Activated CD4-positive, alpha-beta memory T cell treated with anti-CD3 and anti-CD28 coated beads, Interleukin-2, amount 10 ng/mL, durations not matched to agents 7 days and 5 days (primary cell): Measurements from ENCODE around the gene HAAO. TPM values are rescaled to one million over a fixed set of nuclear protein-coding genes. Genes with fewer than 3 reads are reported as not detected.

ENCODE experiments used
- CTCF ChIA-PET: fragments of 350-600 bp; sonication (Branson Sonifier 250); formaldehyde crosslinking; loops from one replicate; lab custom pipeline; 2021; ENCODE audit warnings: antibody characterized with exemption, inconsistent platforms; lab: Charles Lee
- POLR2A ChIA-PET: fragments of 350-600 bp; sonication (Branson Sonifier 250); formaldehyde crosslinking; loops from one replicate; lab custom pipeline; 2021; ENCODE audit warnings: antibody characterized with exemption; lab: Charles Lee
- DNase-seq: peaks from one replicate; pipeline ENCODE4 v3.0.0-alpha.2; 2020
- H3K27ac Mint-ChIP-seq: one replicate; pipeline ENCODE4 v1.8.0; 2021; ENCODE audit warnings: mild to moderate bottlenecking, mixed read lengths
- H3K27me3 Mint-ChIP-seq: one replicate; pipeline ENCODE4 v1.8.0; 2021; ENCODE audit warnings: mixed read lengths
- H3K36me3 Mint-ChIP-seq: one replicate; pipeline ENCODE4 v1.8.0; 2021; ENCODE audit warnings: low read depth, mixed read lengths
- H3K4me1 Mint-ChIP-seq: one replicate; pipeline ENCODE4 v1.8.0; 2021; ENCODE audit warnings: mixed read lengths
- H3K4me3 Mint-ChIP-seq: one replicate; pipeline ENCODE4 v1.8.0; 2021; ENCODE audit warnings: mild to moderate bottlenecking, mixed read lengths
- H3K9me3 Mint-ChIP-seq: one replicate; pipeline ENCODE4 v1.8.0; 2021; ENCODE audit warnings: mixed read lengths
- total RNA-seq, 2 experiments: library from RNA; stranded (reverse); gene quantifications; one replicate each; pipeline ENCODE4 v1.2.3, GENCODE V29; 2021

HAAO gene
- total RNA-seq, 2 experiments from 2014 or later, result 0.18 to 0.28 TPM

- POLR2A ChIA-PET, result interaction anchor here (5.9 kb wide), 1 partner anchor 13 kb away, joined by 31 read pairs; no protein-coding TSS in a partner anchor
- H3K27ac Mint-ChIP-seq, result no peak overlapping the region
- peaks cover 34% of the 10 kb centered on the region for H3K27me3 Mint-ChIP-seq
- no peak overlapping the region for H3K4me3 Mint-ChIP-seq
- peaks cover 16% of the 10 kb centered on the region for H3K4me1 Mint-ChIP-seq
- CTCF ChIA-PET, result interaction anchor here (2.1 kb wide), 1 partner anchor 14 kb away, joined by 6 read pairs; no protein-coding TSS in a partner anchor
- peaks cover 3% of the 10 kb centered on the region for H3K36me3 Mint-ChIP-seq
- peak; percentile 9 for DNase-seq
- no peaks in the 10 kb centered on the region for H3K9me3 Mint-ChIP-seq
These were observed 4.9 kb upstream of the HAAO start for GRCh38 chr2:42797281-42797680.

DNA sequence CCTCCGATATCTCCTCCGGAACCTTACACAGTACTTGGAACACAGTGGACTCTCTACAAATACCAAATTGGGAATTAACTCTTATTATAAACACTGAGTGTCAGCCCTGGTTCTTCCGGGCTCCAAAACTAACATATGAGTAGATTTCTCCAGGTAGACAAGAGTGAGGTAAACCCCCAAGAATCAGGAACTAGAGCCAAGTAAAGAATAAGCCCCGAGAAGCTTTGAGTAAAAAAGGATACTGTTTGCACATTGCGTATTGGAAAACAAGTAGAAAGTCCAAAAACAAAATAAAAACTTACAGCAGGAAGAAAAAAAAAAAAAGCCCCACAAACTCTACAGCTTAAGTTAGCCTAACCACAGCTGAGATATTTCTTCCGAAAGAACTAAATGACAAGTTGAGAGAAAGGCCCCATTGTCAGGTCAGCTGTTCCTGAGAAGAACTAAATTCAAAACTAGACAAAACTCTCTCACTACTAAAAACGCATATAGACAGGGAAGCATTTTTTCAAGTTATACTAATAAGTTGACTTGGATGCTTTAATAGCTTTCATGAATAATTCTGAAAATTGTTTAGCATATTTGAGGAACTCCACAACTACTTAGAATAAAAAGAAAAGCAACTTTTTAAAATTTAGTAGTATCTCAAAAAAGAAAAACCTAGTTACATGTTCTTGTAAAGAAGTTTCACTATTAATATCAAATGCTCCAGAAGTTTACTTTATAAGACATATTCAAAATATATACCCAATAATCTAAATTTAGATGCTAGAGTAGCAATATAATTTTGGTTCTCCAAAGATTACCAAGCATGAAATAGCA lies 4.3 kb upstream of the HAAO start:
- Mint-ChIP-seq H3K36me3 (peaks cover 3% of the 10 kb centered on the region), H3K9me3 (no peaks in the 10 kb centered on the region), H3K27me3 (peaks cover 38% of the 10 kb centered on the region), H3K4me1 (peaks cover 18% of the 10 kb centered on the region), H3K27ac (no peak overlapping the region), H3K4me3 (no peak overlapping the region)
- DNase-seq, result no peak
- CTCF ChIA-PET, result interaction anchor here (1.3 to 2.1 kb wide), 2 partner anchors 14 to 32 kb away, joined by 6 read pairs; no protein-coding TSS in a partner anchor
- POLR2A ChIA-PET, result interaction anchor here (5.9 kb wide), 1 partner anchor 13 kb away, joined by 31 read pairs; no protein-coding TSS in a partner anchor

GRCh38 chr2:42795841-42796301 lies 3.5 kb upstream of the HAAO start:
- peaks cover 18% of the 10 kb centered on the region for H3K4me1 Mint-ChIP-seq
- H3K4me3 Mint-ChIP-seq, result no peak overlapping the region
- H3K27me3 Mint-ChIP-seq, result peaks cover 42% of the 10 kb centered on the region
- peaks cover 3% of the 10 kb centered on the region for H3K36me3 Mint-ChIP-seq
- H3K9me3 Mint-ChIP-seq, result no peaks in the 10 kb centered on the region
- DNase-seq, result peak; percentile 10
- ChIA-PET CTCF (interaction anchor here (1.3 to 2.1 kb wide), 2 partner anchors 15 to 33 kb away, joined by 6 read pairs; no protein-coding TSS in a partner anchor), POLR2A (interaction anchor here (5.9 kb wide), 1 partner anchor 14 kb away, joined by 31 read pairs; no protein-coding TSS in a partner anchor)
- H3K27ac Mint-ChIP-seq, result no peak overlapping the region

DNA sequence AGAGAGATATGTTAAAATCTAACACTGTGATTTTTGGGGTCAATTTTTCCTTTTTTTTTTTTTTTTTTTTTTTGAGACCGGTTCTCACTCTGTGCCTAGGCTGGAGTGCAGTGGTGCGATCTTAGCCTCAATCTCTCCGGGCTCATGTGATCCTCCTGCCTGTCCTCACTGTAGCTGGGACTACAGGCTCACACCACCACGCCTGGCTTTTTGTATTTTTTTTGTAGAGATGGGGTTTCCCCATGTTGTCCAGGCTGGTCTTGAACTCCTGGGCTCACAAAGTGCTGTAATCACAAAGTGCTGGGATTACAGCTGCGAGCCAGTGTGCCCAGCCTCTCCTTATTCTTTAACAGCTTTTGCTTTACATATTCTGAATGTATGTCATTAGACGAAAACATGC lies 2.9 kb upstream of the HAAO start:
- POLR2A ChIA-PET, result interaction anchor here (5.9 kb wide), 1 partner anchor 15 kb away, joined by 31 read pairs; no protein-coding TSS in a partner anchor
- CTCF ChIA-PET, result interaction anchor here (1.3 to 1.5 kb wide), 2 partner anchors 16 to 33 kb away, joined by 3 to 6 read pairs; no protein-coding TSS in a partner anchor
- H3K9me3 Mint-ChIP-seq, result no peaks in the 10 kb centered on the region
- peaks cover 3% of the 10 kb centered on the region for H3K36me3 Mint-ChIP-seq
- DNase-seq, result peak; percentile 8
- no peak overlapping the region for H3K27ac Mint-ChIP-seq
- H3K4me3 Mint-ChIP-seq, result no peak overlapping the region
- peaks cover 18% of the 10 kb centered on the region for H3K4me1 Mint-ChIP-seq
- peaks cover 45% of the 10 kb centered on the region for H3K27me3 Mint-ChIP-seq

- Mint-ChIP-seq H3K4me1 (peaks cover 18% of the 10 kb centered on the region), H3K4me3 (no peak overlapping the region), H3K27me3 (peaks cover 49% of the 10 kb centered on the region), H3K36me3 (peaks cover 3% of the 10 kb centered on the region), H3K9me3 (no peaks in the 10 kb centered on the region), H3K27ac (no peak overlapping the region)
- DNase-seq, result peak; percentile 11
- POLR2A ChIA-PET, result interaction anchor here (5.9 kb wide), 1 partner anchor 15 kb away, joined by 31 read pairs; no protein-coding TSS in a partner anchor
- CTCF ChIA-PET, result interaction anchor here (1.5 kb wide), 1 partner anchor 17 kb away, joined by 3 read pairs; no protein-coding TSS in a partner anchor
These were observed 2.1 kb upstream of the HAAO start for GRCh38 chr2:42794271-42795046.

DNA sequence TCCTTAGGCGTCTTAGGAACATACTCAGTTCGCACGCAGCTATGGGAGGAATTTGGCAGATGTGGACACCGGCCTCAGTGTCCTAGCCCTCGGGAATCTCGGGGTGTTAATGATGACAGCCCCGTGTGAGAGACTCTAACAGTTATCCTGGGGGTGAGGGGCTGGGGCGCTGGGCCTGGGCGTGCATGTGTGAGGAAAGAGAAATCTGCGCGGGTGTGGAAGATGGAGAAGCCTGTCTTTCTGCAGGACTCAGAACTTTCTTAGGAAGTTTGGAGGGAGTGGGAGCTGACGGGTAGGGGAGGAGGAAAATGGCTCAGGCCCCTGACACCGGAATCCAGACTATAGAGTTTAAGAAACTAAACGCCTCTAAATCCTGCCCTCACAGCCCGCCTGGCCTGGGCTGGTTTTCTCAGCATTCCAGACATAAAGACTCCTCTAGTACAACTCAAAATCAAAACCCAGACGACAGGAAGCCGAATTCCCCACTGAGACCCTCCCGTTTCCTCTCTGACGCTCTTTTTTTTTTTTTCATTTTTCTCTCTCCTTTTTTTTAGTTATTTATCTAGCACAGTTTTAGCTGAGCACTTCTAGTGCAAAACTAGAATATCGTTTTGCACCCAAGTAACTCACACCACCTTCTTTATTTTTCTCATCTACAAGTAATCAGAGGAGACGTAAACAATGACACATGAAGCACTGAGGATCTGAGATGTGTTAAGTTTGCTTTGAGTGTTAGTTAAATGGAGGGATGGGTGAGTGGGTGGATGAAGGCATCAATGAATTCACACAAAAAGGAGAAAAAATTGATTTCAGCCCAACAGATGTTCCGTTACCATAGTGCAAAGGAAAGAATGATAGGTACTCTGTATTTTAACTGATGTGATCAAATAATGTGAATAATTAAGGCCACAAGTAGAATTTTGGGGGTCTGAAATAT lies 1.2 kb upstream of the HAAO start:
- no peaks in the 10 kb centered on the region for H3K9me3 Mint-ChIP-seq
- peaks cover 18% of the 10 kb centered on the region for H3K4me1 Mint-ChIP-seq
- POLR2A ChIA-PET, result interaction anchor here (5.9 kb wide), 1 partner anchor 16 kb away, joined by 31 read pairs; no protein-coding TSS in a partner anchor
- H3K27me3 Mint-ChIP-seq, result peaks cover 50% of the 10 kb centered on the region
- H3K4me3 Mint-ChIP-seq, result peak overlapping the region; percentile 23
- H3K27ac Mint-ChIP-seq, result no peak overlapping the region
- H3K36me3 Mint-ChIP-seq, result peaks cover 3% of the 10 kb centered on the region
- peak; percentile 11 for DNase-seq
- CTCF ChIA-PET, result interaction anchor here (1.5 kb wide), 1 partner anchor 18 kb away, joined by 3 read pairs; no protein-coding TSS in a partner anchor

GRCh38 chr2:42792087-42792582 lies 248 bp downstream of the HAAO start:
- no peak for DNase-seq
- CTCF ChIA-PET, result interaction anchor here (0.8 kb wide), 1 partner anchor 18 kb away, joined by 3 read pairs; no protein-coding TSS in a partner anchor
- Mint-ChIP-seq H3K27me3 (peaks cover 50% of the 10 kb centered on the region), H3K36me3 (peaks cover 3% of the 10 kb centered on the region), H3K4me1 (peaks cover 18% of the 10 kb centered on the region), H3K4me3 (peak overlapping the region; percentile 40), H3K27ac (no peak overlapping the region), H3K9me3 (no peaks in the 10 kb centered on the region)
- POLR2A ChIA-PET, result interaction anchor here (5.9 kb wide), 1 partner anchor 18 kb away, joined by 31 read pairs; no protein-coding TSS in a partner anchor

GRCh38 chr2:42791606-42792005 lies 777 bp downstream of the HAAO start:
- H3K4me3 Mint-ChIP-seq, result no peak overlapping the region

DNA sequence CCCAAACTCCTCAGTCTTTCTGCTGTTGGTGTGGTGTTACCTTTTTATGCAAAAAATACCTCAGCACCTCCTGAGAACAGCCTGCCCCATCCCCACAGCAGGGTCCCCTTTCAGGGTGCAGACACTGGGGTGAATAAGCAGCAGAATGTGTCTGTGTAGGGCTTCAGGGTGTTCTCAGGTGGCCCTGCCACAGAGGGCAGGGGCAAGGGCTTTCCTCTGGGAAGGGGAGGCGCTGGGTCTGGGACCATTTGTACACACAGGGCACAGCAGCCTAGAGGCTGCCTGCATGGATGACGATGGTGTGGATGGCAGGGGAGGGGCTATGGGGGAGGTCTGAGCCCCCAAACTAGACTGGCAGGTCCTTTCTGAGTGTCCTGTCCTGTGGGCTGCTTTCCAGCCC lies 2.6 kb downstream of the HAAO start:
- ChIA-PET POLR2A (no interaction called here), CTCF (no interaction called here)
- no peaks in the 10 kb centered on the region for H3K9me3 Mint-ChIP-seq
- H3K27ac Mint-ChIP-seq, result no peak overlapping the region
- H3K4me1 Mint-ChIP-seq, result peaks cover 9% of the 10 kb centered on the region
- H3K4me3 Mint-ChIP-seq, result no peak overlapping the region
- H3K27me3 Mint-ChIP-seq, result peaks cover 40% of the 10 kb centered on the region
- peak; percentile 7 for DNase-seq
- H3K36me3 Mint-ChIP-seq, result peaks cover 3% of the 10 kb centered on the region

More at GRCh38 chr2:42791606-42792005, 777 bp downstream of the HAAO start:
- ChIA-PET POLR2A (interaction anchor here (5.9 kb wide), 1 partner anchor 18 kb away, joined by 31 read pairs; no protein-coding TSS in a partner anchor), CTCF (interaction anchor here (0.8 kb wide), 1 partner anchor 19 kb away, joined by 3 read pairs; no protein-coding TSS in a partner anchor)
- peak; percentile 11 for DNase-seq
- Mint-ChIP-seq H3K4me1 (peaks cover 17% of the 10 kb centered on the region), H3K9me3 (no peaks in the 10 kb centered on the region), H3K27me3 (peaks cover 50% of the 10 kb centered on the region), H3K36me3 (peaks cover 3% of the 10 kb centered on the region), H3K27ac (no peak overlapping the region)

- CTCF ChIA-PET, result no interaction called here
These were observed 3.5 kb downstream of the HAAO start for GRCh38 chr2:42788882-42789281.

DNA sequence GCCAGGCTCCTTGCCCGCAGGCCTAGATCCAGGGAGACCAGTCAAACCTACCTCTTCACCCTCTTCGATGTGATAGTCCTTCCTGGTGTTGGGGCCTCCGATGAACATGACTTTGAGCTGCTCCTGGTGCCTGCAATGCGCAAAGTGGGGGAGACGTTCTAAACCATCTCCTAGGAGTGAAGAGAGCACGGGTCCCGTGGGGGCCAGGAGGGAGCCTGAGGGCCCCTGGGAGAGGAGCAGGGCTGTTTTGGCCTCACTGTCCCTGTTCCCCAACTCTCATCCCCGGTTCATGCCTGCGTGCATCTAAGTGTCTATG lies 3.9 kb downstream of the HAAO start:
- H3K4me1 Mint-ChIP-seq, result peaks cover 5% of the 10 kb centered on the region
- H3K4me3 Mint-ChIP-seq, result no peak overlapping the region
- H3K27me3 Mint-ChIP-seq, result peaks cover 26% of the 10 kb centered on the region
- no peaks in the 10 kb centered on the region for H3K36me3 Mint-ChIP-seq
- no peak overlapping the region for H3K27ac Mint-ChIP-seq
- no peaks in the 10 kb centered on the region for H3K9me3 Mint-ChIP-seq
- POLR2A ChIA-PET, result no interaction called here
- DNase-seq, result no peak
- CTCF ChIA-PET, result interaction anchor here (1.1 kb wide), 1 partner anchor 21 kb away, joined by 3 read pairs; no protein-coding TSS in a partner anchor

More at GRCh38 chr2:42788882-42789281, 3.5 kb downstream of the HAAO start:
- H3K36me3 Mint-ChIP-seq, result peaks cover 2% of the 10 kb centered on the region
- H3K9me3 Mint-ChIP-seq, result no peaks in the 10 kb centered on the region
- POLR2A ChIA-PET, result no interaction called here
- H3K27me3 Mint-ChIP-seq, result peaks cover 31% of the 10 kb centered on the region
- no peak for DNase-seq
- peaks cover 8% of the 10 kb centered on the region for H3K4me1 Mint-ChIP-seq
- no peak overlapping the region for H3K27ac Mint-ChIP-seq
- H3K4me3 Mint-ChIP-seq, result no peak overlapping the region
